BJ (cell line): Measurements from ENCODE around the gene SPIN2B. TPM values are rescaled to one million over a fixed set of nuclear protein-coding genes. Genes with fewer than 3 reads are reported as not detected.

Source experiments
- polyA plus RNA-seq: library from polyadenylated mRNA; depleted of rRNA; stranded (reverse); fragments of >200 nt; gene quantifications from 2 replicates; pipeline ENCODE4 v1.2.3, GENCODE V29; 2011; rRNA removed

The SPIN2B gene
- polyA plus RNA-seq, 1 experiment = 5.8 TPM

Other genes starting within 250 kb of the SPIN2B start
- gene SPIN3, start 126.0 kb downstream of the SPIN2B start, polyA plus RNA-seq = 7.6 and 8.6 TPM in 2 replicates
- 1.2 and 1.6 TPM in 2 replicates for gene SPIN2A, start 15.8 kb upstream of the SPIN2B start, polyA plus RNA-seq
- gene FAAH2, start 165.2 kb upstream of the SPIN2B start, polyA plus RNA-seq = not detected in 2 replicates